Stimulated activated CD8-positive, alpha-beta memory T cell treated with anti-CD3 and anti-CD28 coated beads, Interleukin-4, amount 100 ng/mL, for 4 hours (primary cell): ENCODE data around the gene GALM.
"Not testable (repeated sequence)": the region's sequence is repeated elsewhere in the genome, so short reads cannot be mapped to it uniquely, and the experiment has no call there.

Source experiments
- DNase-seq, 2 donors: peaks; one replicate each; pipeline ENCODE4 v3.0.0-alpha.2; 2020; ENCODE audit warnings: low read depth in 2 of 2, low spot score in 1 of 2

GALM gene

GRCh38 chr2:38665854-38666555, at the start of gene GALM:
Gene GALM (plus strand): TSS chr2:38666114. CDS start chr2:38666162, 48 bp downstream.
- DNase-seq = no peak

- no peak for DNase-seq
Observed at GRCh38 chr2:38617301-38617700, 48.6 kb upstream of the GALM start.

GRCh38 chr2:38619458-38620164, 46.3 kb upstream of the GALM start:
- no peak for DNase-seq

- DNase-seq = no peak
Observed at GRCh38 chr2:38620282-38620977, 45.5 kb upstream of the GALM start.

- DNase-seq = no peak
Observed at GRCh38 chr2:38621018-38621417, 44.9 kb upstream of the GALM start.

GRCh38 chr2:38622210-38622609, 43.7 kb upstream of the GALM start:
- DNase-seq = no peak

- no peak for DNase-seq
Observed at GRCh38 chr2:38626326-38627035, 39.4 kb upstream of the GALM start.

- DNase-seq = no peak
Observed at GRCh38 chr2:38627391-38627790, 38.5 kb upstream of the GALM start.

GRCh38 chr2:38629684-38630083, 36.2 kb upstream of the GALM start:
- DNase-seq = no peak

GRCh38 chr2:38631976-38632375, 33.9 kb upstream of the GALM start:
- DNase-seq = no peak

- DNase-seq = no peak
Observed at GRCh38 chr2:38632980-38633379, 32.9 kb upstream of the GALM start.

- no peak for DNase-seq
Observed at GRCh38 chr2:38633895-38634294, 32.0 kb upstream of the GALM start.

- no peak for DNase-seq
Observed at GRCh38 chr2:38634684-38635083, 31.2 kb upstream of the GALM start.

GRCh38 chr2:38635139-38635538, 30.8 kb upstream of the GALM start:
- no peak for DNase-seq

- no peak for DNase-seq
Observed at GRCh38 chr2:38636069-38636468, 29.8 kb upstream of the GALM start.

GRCh38 chr2:38642373-38643017, 23.4 kb upstream of the GALM start:
- DNase-seq = not testable (repeated sequence)

- no peak for DNase-seq
Observed at GRCh38 chr2:38643021-38643671, 22.8 kb upstream of the GALM start.

GRCh38 chr2:38643683-38644511, 22.0 kb upstream of the GALM start:
- DNase-seq = not testable (repeated sequence)

- DNase-seq = no peak
Observed at GRCh38 chr2:38648107-38648761, 17.7 kb upstream of the GALM start.
